ENCODE results near the gene PIK3AP1.
"Not testable (repeated sequence)": the region's sequence is repeated elsewhere in the genome, so short reads cannot be mapped to it uniquely, and the experiment has no call there.

The PIK3AP1 gene

DNA sequence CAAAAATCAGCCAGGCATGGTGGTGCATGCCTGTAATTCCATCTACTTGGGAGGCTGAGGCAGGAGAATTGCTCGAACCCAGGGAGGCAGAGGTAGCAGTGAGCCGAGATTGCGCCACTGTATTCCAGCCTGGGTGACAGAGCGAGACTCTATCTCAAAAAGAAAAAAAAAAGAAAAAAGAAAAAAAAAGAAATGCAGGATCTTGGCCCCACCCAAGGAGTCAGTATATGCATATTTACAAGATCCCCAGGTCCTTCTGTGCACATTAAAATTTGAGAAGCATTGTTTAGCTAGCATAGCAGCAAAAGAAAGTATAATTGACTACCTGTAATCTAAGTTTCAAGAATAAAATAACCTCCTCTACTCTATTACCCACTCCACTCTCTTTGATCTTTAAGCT is 15.8 kb downstream of the PIK3AP1 start:
- DNase-seq, result no peak
- no peaks in the 10 kb centered on the region for H3K9me3 ChIP-seq (ENCODE audit: severe bottlenecking)
- no peaks in the 10 kb centered on the region for H3K27me3 ChIP-seq (ENCODE audit: insufficient read depth, low read depth, severe bottlenecking)
- no peak overlapping the region for H3K27ac ChIP-seq
- TF ChIP-seq, protein P1, sequence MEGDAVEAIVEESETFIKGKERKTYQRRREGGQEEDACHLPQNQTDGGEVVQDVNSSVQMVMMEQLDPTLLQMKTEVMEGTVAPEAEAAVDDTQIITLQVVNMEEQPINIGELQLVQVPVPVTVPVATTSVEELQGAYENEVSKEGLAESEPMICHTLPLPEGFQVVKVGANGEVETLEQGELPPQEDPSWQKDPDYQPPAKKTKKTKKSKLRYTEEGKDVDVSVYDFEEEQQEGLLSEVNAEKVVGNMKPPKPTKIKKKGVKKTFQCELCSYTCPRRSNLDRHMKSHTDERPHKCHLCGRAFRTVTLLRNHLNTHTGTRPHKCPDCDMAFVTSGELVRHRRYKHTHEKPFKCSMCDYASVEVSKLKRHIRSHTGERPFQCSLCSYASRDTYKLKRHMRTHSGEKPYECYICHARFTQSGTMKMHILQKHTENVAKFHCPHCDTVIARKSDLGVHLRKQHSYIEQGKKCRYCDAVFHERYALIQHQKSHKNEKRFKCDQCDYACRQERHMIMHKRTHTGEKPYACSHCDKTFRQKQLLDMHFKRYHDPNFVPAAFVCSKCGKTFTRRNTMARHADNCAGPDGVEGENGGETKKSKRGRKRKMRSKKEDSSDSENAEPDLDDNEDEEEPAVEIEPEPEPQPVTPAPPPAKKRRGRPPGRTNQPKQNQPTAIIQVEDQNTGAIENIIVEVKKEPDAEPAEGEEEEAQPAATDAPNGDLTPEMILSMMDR (IDR thresholded peaks at IDR 0.05; ENCODE audit: low read depth, low read length), result no peak
- H3K4me3 ChIP-seq (ENCODE audit: low read depth, low read length), result no peak overlapping the region
- H3K36me3 ChIP-seq, result no peaks in the 10 kb centered on the region

DNA sequence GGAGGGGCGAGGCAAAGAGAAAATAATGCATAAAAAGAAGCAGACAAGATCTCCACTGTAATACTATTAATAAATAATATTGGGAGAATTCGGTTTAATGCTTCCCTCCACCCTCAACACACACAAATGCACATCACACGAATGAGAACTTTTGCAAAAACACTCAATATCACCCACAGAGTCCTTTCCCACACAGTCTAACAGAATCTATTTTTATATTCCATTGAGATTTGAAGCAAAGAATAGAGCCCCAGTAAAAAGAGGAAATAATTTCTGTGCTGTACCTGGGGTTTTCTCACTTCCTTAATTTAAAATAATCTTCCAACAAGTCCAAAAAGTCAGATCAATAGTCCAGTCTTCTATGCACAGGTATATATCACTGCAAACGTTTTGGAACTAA is 17.0 kb downstream of the PIK3AP1 start:
- Histone ChIP-seq H3K27ac (no peak overlapping the region), H3K27me3 (ENCODE audit: insufficient read depth, low read depth, severe bottlenecking) (no peaks in the 10 kb centered on the region), H3K36me3 (no peaks in the 10 kb centered on the region), H3K9me3 (ENCODE audit: severe bottlenecking) (no peaks in the 10 kb centered on the region), H3K4me3 (ENCODE audit: low read depth, low read length) (no peak overlapping the region)
- TF ChIP-seq, protein P1 (IDR thresholded peaks at IDR 0.05; ENCODE audit: low read depth, low read length), result no peak
- DNase-seq, result no peak

DNA sequence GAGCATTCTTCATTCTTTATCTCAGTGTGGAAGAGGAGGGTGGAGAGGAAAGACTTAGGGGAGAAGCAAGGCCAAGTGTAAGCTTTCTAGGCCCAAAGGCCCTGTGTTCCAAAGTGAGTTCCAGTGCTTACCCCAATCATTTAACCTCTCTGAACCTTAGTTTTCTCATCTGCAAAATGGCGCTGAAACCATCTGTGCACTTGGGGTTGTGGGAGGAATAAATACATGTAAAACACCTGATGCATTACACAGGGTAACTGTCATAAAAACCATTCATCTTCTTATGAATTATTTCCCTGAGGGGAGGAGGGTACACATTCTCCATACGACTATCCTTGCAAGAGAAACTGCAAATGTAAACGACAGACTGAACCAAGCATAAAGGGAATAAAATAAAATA is 19.0 kb downstream of the PIK3AP1 start:
- H3K36me3 ChIP-seq, result no peaks in the 10 kb centered on the region
- no peaks in the 10 kb centered on the region for H3K27me3 ChIP-seq (ENCODE audit: insufficient read depth, low read depth, severe bottlenecking)
- no peaks in the 10 kb centered on the region for H3K9me3 ChIP-seq (ENCODE audit: severe bottlenecking)
- TF ChIP-seq, protein P1 (IDR thresholded peaks at IDR 0.05; ENCODE audit: low read depth, low read length), result no peak
- no peak overlapping the region for H3K4me3 ChIP-seq (ENCODE audit: low read depth, low read length)
- no peak overlapping the region for H3K27ac ChIP-seq
- no peak for DNase-seq

DNA sequence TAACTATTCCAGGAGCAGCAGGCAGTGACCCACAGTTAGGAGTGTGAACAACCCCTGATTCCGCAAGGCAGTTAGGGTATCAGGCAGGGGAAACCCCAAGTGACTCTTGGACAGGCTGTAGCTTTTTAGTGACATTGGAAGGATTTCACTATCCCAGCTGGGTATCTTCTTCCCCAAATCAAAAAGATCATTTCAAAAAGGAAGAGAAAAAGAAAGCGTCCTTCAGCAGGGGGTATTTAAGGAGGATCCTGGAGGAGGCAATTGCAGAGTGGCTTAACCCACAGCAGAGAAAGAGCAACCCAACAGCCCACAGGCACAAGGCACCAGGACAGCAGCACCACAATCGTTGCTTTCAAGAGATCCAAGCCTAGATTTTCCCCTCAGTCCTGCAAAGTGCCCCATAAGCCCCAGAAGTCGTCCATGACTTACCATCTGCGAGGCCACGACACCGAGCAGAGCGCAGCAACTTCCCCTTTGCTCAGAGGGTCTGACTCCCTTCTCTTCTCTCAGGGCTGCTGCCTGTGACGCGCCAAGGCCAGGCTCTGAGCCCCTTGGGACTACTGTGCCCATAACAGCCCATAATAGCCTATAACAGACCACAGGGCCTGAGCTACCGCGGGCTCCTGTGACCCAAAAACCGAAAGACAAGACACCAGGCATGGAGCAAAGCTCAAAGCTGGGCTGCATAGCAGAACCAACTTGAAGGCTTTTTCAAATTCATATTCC is 19.8 kb downstream of the PIK3AP1 start:
- H3K4me3 ChIP-seq (ENCODE audit: low read depth, low read length), result no peak overlapping the region
- no peaks in the 10 kb centered on the region for H3K36me3 ChIP-seq
- H3K9me3 ChIP-seq (ENCODE audit: severe bottlenecking), result no peaks in the 10 kb centered on the region
- H3K27ac ChIP-seq, result no peak overlapping the region
- no peak for DNase-seq
- H3K27me3 ChIP-seq (ENCODE audit: insufficient read depth, low read depth, severe bottlenecking), result no peaks in the 10 kb centered on the region
- TF ChIP-seq, protein P1 (IDR thresholded peaks at IDR 0.05; ENCODE audit: low read depth, low read length), result no peak

DNA sequence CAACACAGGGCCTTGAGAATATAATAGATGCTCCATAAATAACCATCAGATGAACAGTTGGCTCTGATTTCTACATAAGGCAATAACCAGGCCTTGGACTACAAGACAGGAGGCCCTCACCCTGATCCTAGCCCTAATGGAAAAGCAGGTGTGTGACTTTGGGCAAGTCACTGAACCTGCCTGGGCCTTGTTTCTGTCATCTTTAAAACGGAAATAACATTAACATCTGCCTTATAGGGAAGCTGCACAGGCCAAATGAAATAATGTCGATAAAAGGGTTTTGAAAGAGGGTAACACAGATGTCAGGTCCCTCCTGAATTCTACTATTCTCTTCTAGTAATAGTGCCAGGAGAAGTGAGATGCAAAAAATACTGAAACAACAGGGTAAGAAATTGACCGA is 20.7 kb downstream of the PIK3AP1 start:
- Histone ChIP-seq H3K27ac (no peak overlapping the region), H3K36me3 (no peaks in the 10 kb centered on the region), H3K9me3 (ENCODE audit: severe bottlenecking) (no peaks in the 10 kb centered on the region), H3K4me3 (ENCODE audit: low read depth, low read length) (no peak overlapping the region), H3K27me3 (ENCODE audit: insufficient read depth, low read depth, severe bottlenecking) (no peaks in the 10 kb centered on the region)
- DNase-seq, result no peak
- TF ChIP-seq, protein P1 (IDR thresholded peaks at IDR 0.05; ENCODE audit: low read depth, low read length), result no peak

DNA sequence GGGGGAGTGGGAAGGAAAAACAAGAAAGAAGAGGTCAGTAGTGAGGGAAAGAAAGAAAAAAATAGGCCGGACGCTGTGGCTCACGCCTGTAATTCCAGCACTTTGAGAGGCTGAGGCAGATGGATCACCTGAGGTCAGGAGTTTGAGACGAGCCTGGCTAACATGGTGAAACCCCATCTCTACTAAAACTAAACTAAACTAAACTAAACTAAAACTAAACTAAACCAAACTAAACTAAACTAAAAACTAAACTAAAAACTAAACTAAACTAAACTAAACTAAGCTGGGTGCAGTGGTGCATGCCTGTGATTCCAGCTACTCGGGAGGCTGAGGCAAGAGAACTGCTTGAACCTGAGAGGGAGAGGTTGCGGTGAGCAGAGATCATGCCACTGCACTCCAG is 22.0 kb downstream of the PIK3AP1 start:
- not testable (repeated sequence) for DNase-seq; H3K4me3 ChIP-seq (ENCODE audit: low read depth, low read length); H3K27me3 ChIP-seq (ENCODE audit: insufficient read depth, low read depth, severe bottlenecking); H3K27ac ChIP-seq; H3K36me3 ChIP-seq; H3K9me3 ChIP-seq (ENCODE audit: severe bottlenecking)

Measured in WERI-Rb-1 (cell line).